NCI-H1092 (cell line): Measurements from ENCODE around the gene CDC5L.
A peak's percentile ranks its signal among the peaks of the same experiment; 100 is the strongest.

Source experiments
- DNase-seq: peaks from one replicate; lab custom pipeline; 2025; lab: John Stamatoyannopoulos, UW

CDC5L gene

GRCh38 chr6:44475779-44476434 is 88.4 kb downstream of the CDC5L start:
- DNase-seq: peak; percentile 78

- no peak for DNase-seq
These were observed 89.3 kb downstream of the CDC5L start for GRCh38 chr6:44476849-44477248.

- DNase-seq: no peak
These were observed 89.9 kb downstream of the CDC5L start for GRCh38 chr6:44477293-44477894.

GRCh38 chr6:44478158-44478557 is 90.7 kb downstream of the CDC5L start:
- DNase-seq: no peak

- DNase-seq: no peak
These were observed 91.2 kb downstream of the CDC5L start for GRCh38 chr6:44478591-44479254.

GRCh38 chr6:44480097-44480541 is 92.6 kb downstream of the CDC5L start:
- DNase-seq: no peak

- no peak for DNase-seq
These were observed 93.5 kb downstream of the CDC5L start for GRCh38 chr6:44481056-44481455.

GRCh38 chr6:44481760-44482159 is 94.3 kb downstream of the CDC5L start:
- no peak for DNase-seq

- no peak for DNase-seq
These were observed 98.3 kb downstream of the CDC5L start for GRCh38 chr6:44485601-44486401.

GRCh38 chr6:44487002-44487401 is 99.5 kb downstream of the CDC5L start:
- no peak for DNase-seq

GRCh38 chr6:44487586-44487985 is 100.1 kb downstream of the CDC5L start:
- no peak for DNase-seq

- no peak for DNase-seq
These were observed 102.6 kb downstream of the CDC5L start for GRCh38 chr6:44489910-44490604.

- no peak for DNase-seq
These were observed 105.6 kb downstream of the CDC5L start for GRCh38 chr6:44493132-44493531.

GRCh38 chr6:44493593-44493992 is 106.1 kb downstream of the CDC5L start:
- DNase-seq: no peak

- no peak for DNase-seq
These were observed 106.5 kb downstream of the CDC5L start for GRCh38 chr6:44494011-44494501.

GRCh38 chr6:44495036-44495901 is 107.8 kb downstream of the CDC5L start:
- no peak for DNase-seq

- no peak for DNase-seq
These were observed 109.3 kb downstream of the CDC5L start for GRCh38 chr6:44496665-44497369.

- no peak for DNase-seq
These were observed 110.3 kb downstream of the CDC5L start for GRCh38 chr6:44497807-44498206.

GRCh38 chr6:44498436-44498835 is 110.9 kb downstream of the CDC5L start:
- no peak for DNase-seq

- DNase-seq: no peak
These were observed 112.1 kb downstream of the CDC5L start for GRCh38 chr6:44499609-44500008.
